NCI-H510A (cell line): ENCODE data around the gene ASB15.
"Not testable (repeated sequence)": the region's sequence is repeated elsewhere in the genome, so short reads cannot be mapped to it uniquely, and the experiment has no call there.

ENCODE experiments used
- DNase-seq: peaks from one replicate; lab custom pipeline; 2025; lab: John Stamatoyannopoulos, UW

ASB15 gene

DNA sequence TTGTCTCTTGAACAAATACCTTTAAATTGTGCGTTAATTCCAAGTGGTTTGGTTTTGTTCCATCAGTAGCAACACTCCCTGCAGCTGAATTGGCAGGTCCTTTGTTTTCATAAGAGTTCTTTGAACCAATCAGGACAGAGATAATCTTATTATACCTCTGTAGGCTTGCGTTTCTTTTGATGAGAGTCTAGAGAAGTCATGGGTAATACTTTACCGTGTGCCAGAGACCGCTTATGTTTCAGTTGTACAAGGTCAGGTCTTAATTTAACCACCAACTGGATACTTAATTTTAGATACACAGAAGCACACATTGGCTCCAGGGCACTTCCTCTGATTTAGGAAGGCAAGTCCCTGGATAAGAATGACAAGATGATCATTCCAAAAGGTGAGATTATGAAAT lies at the start of gene ASB15:
Gene ASB15 (plus strand): TSS at position 292 of the 400 bp plus-strand sequence. CDS start 12,682 bp downstream, outside the sequence.
- no peak for DNase-seq

DNA sequence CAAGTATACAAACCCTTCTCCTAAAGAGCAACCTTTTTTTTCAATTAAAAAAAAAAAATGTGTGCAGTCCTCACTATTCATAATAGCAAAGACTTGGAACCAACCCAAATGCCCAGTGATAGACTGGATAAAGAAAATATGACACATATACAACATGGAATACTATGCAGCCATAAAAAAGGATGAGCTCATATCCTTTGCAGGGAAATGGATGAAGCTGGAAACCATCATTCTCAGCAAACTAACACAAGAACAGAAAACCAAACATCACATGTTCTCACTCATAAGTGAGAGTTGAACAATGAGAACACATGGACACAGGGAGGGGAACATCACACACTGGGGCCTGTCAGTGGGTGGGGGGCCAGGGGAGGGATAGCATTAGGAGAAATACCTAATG lies 49.5 kb upstream of the ASB15 start:
- DNase-seq, result not testable (repeated sequence)

GRCh38 chr7:123552641-123553040 lies 49.0 kb upstream of the ASB15 start:
- DNase-seq, result no peak

- DNase-seq, result no peak
Measured at GRCh38 chr7:123553159-123553558, 48.5 kb upstream of the ASB15 start.

DNA sequence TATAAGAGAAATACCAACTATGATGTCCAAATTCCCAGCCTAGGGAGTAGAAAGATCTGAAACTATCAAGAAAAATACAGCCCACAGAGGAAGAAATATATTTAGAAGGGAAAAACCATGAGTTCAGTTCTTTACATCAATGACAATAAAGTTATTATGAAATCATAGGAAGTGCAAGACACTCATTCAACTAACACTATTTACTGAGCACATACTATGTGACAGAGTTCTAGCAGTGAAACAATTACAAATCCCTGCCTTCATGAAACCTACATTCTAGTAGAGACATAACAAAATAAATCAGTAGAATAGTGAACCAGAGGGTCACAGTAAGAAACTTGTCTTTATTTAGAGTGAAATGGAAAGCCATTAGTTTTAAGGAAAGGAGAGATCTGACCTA lies 46.1 kb upstream of the ASB15 start:
- DNase-seq, result no peak

- no peak for DNase-seq
Measured at GRCh38 chr7:123557016-123557397, 44.6 kb upstream of the ASB15 start.

DNA sequence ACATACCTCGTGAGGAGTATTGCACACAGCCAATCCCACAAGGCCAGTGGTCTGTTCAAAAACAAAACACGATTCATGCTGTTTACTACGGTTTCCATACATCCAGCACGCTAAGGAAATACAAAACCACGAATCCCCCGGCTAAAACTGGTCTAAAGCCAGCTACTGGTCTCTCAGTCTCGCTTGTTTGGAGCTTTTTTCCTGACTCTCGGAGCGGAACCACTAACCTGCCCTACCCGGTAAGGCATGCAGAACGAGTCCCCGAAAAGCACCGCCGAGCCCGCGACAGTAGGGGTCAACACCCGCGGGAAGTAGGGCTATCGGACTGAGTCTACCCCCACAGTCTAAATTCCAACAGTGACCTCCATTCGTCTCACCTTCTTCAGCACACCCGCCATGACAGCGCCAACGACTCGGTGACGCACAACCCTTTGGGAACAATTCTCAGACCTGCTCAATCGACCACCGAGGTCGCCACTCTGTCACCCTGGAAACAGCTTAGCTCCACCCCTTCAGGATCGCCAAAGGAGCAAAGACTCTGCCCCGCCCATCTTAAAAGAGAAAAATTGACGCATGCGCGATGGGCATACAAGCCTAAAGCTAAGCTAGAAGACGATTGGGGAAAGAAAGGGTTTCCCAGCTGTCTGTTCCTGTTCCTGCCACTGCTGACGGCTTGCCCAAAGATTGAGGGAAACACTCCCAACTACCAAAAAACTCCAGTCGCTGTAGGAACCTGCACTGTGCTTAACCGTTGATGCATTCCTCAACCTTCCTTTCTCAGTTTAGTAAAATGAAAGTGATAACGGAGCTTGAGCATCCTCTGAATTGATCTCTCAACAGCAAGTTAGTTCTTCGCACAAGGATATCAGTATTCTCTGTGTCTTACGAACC lies 44.0 kb upstream of the ASB15 start, which contains the start of gene NDUFA5:
Gene NDUFA5 (minus strand): TSS at position 421 of the 891 bp plus-strand sequence. CDS start 23 bp downstream, at position 398.
- DNase-seq, result peak; percentile 90

DNA sequence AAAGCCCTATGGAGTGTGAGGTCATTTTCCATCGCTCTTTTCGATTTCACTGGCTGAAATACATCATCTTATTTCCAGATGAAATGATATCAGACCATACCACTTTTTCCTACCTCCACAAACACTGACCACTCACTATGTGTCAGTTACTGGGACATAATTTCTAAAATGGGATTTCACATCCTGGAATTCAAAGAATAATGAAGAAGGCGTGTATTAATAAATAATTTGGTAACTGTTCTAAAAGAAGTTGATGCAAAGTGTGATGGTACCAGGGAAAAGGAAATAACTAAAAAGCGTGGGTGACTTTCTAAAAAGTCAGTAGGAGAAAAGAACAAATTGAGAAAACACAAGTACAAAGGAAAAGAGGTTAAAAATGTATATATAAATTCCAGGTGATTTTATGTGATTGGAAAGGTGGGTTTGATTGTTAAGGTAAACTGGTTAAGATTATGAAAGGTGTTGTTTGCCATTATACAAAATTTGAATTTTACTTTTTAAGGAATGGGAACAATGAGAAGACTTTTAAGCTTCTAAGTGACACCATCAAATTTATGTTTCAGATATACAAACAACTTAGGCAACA lies 43.2 kb upstream of the ASB15 start:
- DNase-seq, result no peak

DNA sequence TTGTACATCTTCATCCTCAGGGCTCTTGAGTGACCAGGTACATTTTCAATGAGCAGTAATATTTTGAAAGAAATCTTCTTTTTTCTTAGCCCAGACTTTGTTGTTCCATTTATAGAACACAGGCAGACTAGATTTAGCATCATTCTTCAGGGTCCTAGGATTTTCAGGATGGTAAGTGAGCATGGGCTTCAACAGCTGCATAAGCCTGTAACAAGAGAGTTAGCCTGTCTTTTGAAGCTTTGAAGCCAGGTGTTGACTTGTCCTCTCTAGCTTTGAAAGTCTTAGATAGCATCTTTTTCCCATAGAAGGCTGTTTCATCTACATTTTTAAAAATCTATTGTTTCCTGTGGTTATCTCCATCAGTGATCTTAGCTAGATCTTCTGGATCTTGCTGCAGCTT lies 39.5 kb upstream of the ASB15 start:
- no peak for DNase-seq

DNA sequence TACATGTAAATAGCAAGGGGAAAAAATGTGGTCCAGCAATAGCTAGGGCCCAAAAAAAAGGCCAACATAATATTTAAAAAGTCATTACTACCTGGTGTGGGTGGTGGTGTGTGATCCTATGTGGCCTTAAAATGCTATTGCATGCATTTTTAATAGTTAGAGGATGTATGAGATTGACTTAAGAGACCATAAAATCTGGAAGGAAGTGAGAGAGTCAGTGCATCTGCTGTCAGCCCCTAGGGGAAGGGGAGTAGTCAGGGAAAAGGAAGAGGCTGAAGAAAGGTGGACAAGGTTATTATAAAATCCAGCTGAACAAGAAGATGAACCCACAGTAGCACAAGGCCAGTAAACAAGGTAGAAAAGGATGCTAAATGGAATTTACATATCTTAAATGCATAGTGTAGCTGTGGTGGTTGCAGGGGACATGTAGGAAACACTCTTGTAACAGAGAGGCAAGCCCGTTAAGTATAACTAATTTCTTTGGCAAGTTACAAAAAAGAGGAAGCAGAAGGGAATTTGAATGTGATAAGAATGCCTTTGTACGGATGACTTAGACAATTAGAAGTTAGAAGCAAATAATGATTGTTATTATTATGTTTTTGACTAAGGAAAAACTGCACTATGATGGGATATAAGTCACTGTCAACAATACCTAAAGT lies 32.1 kb upstream of the ASB15 start:
- no peak for DNase-seq

DNA sequence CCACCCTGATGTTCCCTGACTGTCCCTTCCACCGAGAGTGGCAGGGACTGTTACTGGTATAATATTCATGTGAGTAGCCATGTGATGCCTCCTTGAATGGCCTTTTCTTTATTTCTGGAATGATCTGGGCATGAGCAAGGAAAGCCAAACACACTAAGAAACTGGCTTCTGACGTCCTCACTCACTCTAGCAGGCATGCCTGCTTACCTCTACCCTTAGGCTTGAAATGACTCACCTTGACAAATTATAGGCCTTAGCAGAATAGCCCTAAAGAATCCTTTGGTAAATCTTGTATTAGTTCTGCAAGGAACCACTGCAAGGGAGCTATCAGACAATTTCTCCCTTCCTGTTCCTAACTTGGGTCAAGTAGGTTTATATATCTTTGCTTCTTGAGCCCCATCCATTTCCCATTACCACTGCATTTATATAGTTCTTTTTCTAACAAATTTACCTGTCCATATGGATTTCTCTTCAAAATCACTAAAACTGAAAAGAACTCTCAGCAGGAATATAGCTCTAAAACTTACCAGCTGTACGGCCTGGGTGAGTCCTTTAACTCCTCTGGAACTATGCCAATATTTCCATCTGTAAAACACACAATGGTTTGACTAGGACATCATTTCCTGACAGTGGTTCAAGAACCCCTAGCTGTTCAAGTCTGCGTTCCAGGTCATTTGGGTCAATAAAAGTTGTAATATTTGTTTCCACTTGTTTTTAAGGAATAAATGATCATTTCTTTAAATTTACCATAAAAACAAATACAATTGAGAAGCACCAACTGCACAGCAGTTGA lies 31.0 kb upstream of the ASB15 start:
- DNase-seq, result no peak

DNA sequence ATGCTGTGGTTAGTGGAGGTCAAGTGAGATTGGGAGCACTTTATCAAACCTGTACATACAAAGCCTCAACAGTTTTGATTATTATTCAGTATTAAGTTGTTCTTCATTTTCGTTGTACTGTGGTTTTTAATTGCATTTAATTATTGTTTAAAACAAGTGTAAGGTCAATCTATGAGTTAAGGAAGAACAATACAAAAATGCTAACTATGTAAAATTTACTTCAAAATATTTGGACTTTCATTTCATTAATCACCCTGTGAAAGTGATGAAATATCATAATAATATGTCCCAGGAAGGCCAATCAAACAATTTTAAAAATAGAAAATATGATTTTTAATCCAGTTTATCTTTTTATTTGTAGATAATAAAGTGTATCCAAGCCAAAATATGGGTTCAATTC lies 30.4 kb upstream of the ASB15 start:
- no peak for DNase-seq

GRCh38 chr7:123571684-123572083 lies 29.9 kb upstream of the ASB15 start:
- no peak for DNase-seq

DNA sequence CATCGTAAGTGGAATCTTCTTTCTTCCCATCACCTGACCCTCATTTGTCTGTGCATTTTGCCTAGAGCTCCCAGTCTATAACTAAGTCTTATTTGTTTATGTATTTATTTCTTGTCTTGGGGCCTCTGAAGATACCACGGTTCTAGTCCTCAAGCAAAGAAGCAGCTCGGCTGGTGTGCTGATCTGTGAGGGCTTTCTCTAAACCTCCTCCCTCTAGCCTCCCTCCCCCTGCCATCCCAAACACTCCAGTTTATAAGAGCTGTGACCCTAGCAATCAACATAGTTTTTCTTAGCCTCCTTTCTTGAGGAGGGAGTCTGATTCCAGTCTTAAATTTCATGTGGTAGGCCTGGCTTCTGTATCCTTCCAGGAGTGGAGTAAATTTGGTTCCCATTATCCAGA lies 28.3 kb upstream of the ASB15 start:
- no peak for DNase-seq

DNA sequence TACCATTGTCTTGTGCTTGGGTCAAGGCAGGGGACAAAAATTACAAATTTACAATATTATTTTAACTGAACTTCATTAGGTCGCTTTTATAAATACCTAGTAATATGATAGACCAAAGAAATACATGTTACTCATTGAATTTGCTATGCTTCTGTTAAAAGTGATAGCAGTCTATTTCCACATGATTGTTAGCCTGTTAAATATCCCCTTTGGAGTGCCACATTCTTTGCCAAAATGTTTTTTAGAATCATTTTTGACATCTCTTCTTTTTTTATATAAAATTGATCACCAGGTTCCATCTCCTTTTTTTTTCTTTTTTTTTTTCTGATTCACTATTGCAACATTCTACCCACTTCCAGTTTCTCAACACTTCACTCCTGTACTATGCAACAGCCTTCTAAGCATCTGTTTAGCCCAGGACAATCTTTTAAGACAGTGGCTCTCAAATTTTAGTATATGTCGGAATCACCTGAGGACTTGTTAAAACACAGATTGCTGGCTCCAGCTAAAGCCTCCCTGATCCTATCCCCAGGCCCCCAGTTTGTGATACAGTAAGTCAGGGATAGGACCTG lies 27.6 kb upstream of the ASB15 start:
- no peak for DNase-seq

GRCh38 chr7:123579416-123579815 lies 22.2 kb upstream of the ASB15 start:
- no peak for DNase-seq

- no peak for DNase-seq
Measured at GRCh38 chr7:123580406-123581161, 21.0 kb upstream of the ASB15 start.

GRCh38 chr7:123581162-123581459 lies 20.5 kb upstream of the ASB15 start:
- no peak for DNase-seq

GRCh38 chr7:123583821-123584220 lies 17.8 kb upstream of the ASB15 start:
- no peak for DNase-seq

- no peak for DNase-seq
Measured at GRCh38 chr7:123588376-123588775, 13.2 kb upstream of the ASB15 start.

- peak; percentile 28 for DNase-seq
Measured at GRCh38 chr7:123594813-123595241, 6.8 kb upstream of the ASB15 start.
